ENCODE data around the gene UBE3B.

The UBE3B gene

DNA sequence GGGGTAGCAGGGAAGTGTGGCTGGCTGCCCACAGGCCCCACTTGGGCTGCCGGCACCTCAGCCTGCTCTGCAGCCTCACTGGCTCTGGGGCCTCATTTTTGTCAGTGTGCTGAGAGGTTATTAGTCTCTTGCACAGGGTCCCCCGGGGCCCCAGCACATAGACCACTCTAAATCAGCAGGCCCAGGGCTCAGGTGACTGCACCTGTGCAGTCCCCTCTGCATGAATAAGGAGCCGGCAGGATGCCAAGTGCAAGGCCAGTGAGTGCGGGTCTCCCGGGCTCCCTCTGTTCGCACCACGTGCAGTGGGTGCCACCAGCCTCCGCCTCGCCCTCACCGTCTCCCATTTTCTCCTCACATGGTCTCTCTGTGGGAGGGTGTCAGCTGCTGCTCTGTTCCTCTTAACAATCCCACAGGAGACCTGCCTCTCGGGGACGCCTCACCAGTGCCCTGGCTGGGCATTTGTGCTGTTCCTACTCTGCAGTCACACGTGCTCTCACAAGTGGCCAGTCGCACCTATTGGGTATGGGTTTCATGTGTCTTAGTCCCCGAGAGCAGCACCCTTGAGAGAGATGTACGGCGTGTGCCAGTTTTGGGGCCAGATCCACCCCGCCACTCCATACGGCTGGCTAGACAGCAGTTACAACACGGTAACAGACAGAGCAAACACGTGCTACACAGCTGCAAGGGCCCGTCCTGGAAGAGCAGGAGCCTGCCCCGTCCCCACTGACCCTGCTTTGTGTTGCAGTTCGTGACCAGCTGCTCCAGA, 55.5 kb downstream of the UBE3B start:
- no peak for DNase-seq (ENCODE audit: low spot score)

GRCh38 chr12:109533487-109533740, 56.0 kb downstream of the UBE3B start:
- DNase-seq (ENCODE audit: low spot score) = no peak

GRCh38 chr12:109534456-109534855, 57.0 kb downstream of the UBE3B start:
- DNase-seq (ENCODE audit: low spot score) = no peak

GRCh38 chr12:109535231-109535862, 57.9 kb downstream of the UBE3B start:
- no peak for DNase-seq (ENCODE audit: low spot score)

- no peak for DNase-seq (ENCODE audit: low spot score)
Measured at GRCh38 chr12:109535863-109536250, 58.4 kb downstream of the UBE3B start.

DNA sequence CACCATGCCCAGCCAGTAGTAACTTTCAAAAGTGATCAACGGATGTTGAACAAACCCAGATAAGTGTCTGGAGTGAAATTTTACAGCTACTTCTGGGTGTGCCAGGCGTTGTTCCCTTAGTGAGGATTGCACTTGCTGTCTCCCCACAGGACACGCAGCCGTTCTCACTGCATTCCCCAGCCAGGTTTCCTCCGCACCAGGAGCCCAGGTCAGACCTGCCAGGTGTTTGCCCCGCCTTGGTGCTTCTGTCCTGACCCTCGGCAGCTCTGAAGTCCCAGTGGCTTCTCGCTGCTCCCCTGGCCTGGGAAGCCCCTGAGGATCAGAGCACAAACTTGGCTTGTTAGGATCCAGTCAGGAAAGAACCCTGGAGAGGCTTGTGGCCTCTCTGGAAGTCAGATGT, 59.7 kb downstream of the UBE3B start:
- no peak for DNase-seq (ENCODE audit: low spot score)

DNA sequence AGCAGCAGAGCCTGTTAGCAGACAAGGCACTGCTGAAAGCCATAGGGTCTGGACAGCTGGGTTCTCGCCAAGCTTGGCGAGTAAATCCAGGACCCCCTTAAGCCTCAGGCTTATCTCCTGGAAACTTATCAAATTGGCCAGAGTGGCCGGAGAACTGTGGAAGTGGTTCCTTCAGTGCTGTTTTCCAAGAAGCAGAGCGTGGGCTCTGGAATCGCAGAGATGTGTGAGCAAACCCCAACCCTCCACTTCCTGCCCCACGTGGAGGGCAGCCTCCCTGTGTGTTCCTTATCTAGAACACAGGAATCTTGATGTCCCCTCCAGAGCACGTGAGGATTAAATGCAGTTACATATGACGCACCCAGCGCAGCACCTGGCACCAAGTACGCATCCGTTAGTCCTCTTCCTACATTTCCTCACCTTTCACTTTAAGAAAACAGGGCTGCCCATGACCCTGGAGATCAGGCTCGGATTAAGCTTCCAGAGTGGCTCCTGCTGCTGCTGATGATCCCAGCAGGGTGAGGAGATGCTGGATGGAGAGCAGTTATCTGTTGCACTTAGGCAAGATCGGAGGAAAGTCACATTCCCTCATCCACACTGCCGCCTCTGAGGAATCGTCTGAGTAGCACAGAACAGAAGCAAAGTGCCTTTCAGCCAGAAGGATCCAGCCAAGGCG, 60.9 kb downstream of the UBE3B start:
- DNase-seq (ENCODE audit: low spot score) = no peak

DNA sequence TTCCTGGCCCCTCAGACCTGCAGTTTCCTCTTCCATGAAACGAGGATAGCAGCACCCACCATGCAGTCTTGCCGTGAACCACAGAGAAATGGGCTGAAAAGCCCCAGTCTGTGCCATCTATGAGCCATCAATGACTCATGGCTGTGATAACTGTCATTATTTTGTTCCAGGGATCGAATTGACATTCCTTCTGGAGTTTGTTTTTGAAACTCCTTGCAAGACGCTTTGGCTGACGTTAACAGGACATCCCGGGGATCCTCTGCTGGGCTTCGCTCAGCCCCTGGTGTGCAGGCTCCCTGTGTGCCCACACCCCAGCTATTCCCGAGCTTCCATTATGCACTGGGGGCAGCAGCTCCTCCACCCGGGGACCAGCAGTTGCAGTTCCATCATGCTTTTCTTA, 62.1 kb downstream of the UBE3B start:
- no peak for DNase-seq (ENCODE audit: low spot score)

DNA sequence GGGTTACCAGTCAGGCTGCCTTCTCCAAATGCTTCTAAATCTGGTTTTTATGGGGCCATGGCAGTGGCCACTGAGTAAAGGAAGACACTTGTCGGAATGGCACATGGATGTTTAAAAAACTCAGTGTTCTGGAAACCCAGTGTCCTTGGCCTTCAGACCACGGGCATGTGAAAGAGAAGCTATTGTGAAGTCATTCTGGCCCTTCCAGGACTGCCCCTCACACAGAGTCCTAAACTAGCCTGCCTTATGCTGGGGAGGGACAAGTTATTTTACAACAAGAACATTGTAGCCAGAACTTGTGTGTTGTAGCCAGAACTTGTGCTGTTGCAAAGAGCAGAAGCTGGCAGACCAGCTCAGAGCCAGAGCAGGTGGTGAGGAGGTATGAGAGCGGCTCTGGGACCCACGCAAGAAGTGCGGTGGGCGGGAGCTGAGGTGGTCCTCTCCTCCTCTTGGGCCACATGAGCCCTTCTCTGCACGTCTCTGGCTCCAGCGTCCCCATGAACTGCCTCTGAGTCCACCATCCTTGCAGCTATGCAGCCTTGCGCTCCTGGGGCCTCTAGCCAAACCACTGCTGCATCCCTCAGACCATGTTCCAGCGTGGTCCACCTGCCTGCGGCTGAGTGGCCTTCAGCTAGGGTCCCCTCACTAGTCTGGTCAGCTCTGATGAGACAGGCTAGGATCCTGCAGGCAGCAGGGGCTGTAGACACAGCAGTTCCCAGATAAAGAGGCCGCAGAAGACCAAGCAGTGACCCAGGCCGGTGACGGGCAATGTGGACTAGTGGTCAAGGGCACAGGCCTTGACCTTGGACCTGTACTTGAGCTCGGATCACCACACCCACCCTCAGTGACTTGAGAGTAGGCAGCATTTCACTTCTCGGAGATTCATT, 63.3 kb downstream of the UBE3B start:
- DNase-seq (ENCODE audit: low spot score) = no peak

DNA sequence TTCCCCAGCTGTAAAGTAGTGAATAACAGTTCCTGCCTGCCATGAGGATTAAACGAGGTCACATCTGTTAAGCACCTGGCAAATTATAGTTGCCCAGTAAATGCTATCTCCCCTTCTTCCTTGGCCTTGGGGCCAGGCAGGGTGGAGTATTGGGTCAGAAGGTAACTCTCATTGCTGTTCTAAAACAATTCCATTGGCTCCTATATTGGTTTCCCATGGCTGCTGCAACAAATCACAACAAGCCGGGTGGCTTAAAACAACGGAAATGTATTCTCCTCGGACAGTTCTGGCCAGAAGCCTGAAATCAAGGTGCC, 63.9 kb downstream of the UBE3B start:
- no peak for DNase-seq (ENCODE audit: low spot score)

GRCh38 chr12:109542014-109542413, 64.6 kb downstream of the UBE3B start:
- DNase-seq (ENCODE audit: low spot score) = no peak

DNA sequence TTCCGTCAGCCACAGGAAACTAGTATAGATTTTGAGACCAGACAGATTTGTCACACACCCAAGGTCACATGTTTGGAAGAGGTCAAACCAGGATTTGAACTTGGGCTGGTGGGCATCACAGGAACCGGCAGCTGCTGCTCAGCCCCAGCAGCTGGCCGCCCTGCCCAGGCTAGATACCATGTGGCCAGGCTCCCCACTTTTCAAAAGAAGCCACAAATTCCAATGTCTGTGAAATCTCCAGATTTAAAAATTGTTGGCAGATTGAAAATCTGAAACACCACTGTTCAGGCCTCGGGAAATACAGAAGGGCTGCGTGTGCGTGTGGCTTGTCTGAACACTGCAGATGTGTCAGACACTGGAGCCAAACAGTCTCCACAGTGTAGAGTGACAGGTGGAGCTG, 65.4 kb downstream of the UBE3B start:
- DNase-seq (ENCODE audit: low spot score) = no peak

- DNase-seq (ENCODE audit: low spot score) = peak; percentile 13
Measured at GRCh38 chr12:109544955-109545531, 67.6 kb downstream of the UBE3B start.

DNA sequence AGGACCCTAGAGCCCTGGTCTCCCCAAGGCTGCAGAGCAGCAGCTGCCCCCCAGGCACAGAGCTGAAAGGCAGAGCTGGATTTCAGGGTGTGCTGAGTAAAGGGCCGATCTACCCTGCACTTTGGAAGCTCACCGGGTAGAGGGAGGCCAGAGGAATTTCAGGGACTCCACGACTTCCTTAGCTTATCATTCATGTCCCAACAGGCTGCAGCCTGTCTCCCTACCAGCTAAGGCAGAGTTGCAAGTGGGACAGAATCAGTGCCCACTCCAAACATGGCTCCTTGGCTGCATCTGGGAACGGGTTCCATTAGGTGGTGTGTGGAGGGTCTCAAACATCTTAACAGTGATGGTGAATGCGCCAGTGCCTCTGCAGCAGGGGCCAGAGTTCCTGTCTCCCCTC, 68.4 kb downstream of the UBE3B start:
- DNase-seq (ENCODE audit: low spot score) = no peak

GRCh38 chr12:109547286-109547685, 69.9 kb downstream of the UBE3B start:
- DNase-seq (ENCODE audit: low spot score) = no peak

- no peak for DNase-seq (ENCODE audit: low spot score)
Measured at GRCh38 chr12:109548258-109548657, 70.8 kb downstream of the UBE3B start.

DNA sequence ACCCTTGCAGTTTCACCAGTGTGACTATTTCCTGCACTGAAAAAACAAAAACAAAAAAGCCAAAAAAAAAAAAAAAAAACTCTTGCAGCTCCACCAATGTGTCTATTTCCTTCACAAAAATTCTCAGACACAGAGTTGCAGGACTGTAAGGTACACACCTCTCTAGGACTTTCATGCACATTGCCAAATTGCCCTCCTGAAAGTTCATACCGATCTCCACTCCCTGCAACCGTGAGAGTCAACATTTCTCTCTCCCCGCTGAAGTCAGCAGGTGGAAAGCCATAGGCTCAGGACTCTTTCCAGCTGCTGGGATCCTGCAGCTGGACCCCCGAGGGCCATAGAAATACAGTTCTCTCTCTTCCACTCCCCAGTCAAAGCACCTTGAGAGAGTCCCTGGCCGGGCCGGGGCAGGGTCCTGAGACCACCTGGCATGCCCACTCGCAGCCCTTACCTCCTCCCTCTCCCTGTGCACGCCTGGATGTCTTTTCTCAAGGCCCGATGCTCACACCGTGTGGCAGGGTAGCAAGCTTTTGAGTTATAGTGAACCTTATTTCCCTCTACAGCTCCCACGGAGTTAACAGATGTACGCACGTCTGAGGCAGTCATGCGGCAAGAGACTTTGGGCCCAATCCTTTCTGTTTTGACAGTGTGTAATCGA, 72.3 kb downstream of the UBE3B start:
- no peak for DNase-seq (ENCODE audit: low spot score)

GRCh38 chr12:109550281-109550680, 72.8 kb downstream of the UBE3B start:
- DNase-seq (ENCODE audit: low spot score) = no peak

GRCh38 chr12:109551108-109551507, 73.7 kb downstream of the UBE3B start:
- no peak for DNase-seq (ENCODE audit: low spot score)

DNA sequence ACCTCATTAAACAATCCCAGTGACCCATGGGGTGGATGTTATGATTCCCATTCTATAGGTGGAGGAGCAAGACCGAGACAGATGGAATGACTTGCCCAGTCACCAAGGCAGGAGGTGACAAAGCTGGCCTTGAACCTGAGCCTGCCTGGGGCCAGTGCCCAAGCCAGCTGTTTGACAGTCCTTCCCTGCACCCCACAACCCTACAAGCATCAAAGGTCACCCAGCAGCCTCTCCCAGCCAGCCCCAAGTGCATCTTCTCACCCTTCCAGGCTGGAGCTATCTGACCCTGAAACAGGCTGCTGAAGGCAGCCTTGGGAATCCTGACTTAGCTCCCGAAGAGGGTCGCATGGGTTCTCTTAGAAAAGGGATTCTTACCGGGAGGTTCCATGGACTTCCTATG, 75.5 kb downstream of the UBE3B start:
- DNase-seq (ENCODE audit: low spot score) = no peak

DNA sequence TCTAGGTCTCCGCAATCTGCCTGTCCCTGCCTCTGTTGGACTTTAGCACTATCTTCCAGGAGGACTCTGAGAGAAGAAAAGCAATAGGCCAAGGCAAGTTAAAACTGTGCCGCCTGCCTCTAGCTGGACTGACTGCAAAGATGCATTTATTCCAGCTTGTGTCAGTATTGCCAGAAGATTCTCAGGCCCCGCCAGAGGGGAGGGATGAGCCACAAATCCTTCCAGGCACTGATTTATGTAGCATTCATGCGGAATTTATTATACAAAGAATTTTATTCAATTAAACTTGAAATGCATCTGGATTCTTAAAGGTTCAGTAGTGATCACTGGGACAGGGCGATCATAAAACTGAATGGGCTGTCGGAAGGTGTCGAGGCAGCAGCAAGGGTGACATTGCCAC, 76.0 kb downstream of the UBE3B start:
- no peak for DNase-seq (ENCODE audit: low spot score)

- no peak for DNase-seq (ENCODE audit: low spot score)
Measured at GRCh38 chr12:109553906-109554500, 76.6 kb downstream of the UBE3B start.
